Limb (tissue), 2 donors: Measurements from ENCODE around the gene POLR3C.

ENCODE experiments used
- DNase-seq, 2 donors: peaks; one replicate each; pipeline ENCODE4 v3.0.0-alpha.2; 2016; ENCODE audit errors: extremely low spot score in 2 of 2

POLR3C gene

DNA sequence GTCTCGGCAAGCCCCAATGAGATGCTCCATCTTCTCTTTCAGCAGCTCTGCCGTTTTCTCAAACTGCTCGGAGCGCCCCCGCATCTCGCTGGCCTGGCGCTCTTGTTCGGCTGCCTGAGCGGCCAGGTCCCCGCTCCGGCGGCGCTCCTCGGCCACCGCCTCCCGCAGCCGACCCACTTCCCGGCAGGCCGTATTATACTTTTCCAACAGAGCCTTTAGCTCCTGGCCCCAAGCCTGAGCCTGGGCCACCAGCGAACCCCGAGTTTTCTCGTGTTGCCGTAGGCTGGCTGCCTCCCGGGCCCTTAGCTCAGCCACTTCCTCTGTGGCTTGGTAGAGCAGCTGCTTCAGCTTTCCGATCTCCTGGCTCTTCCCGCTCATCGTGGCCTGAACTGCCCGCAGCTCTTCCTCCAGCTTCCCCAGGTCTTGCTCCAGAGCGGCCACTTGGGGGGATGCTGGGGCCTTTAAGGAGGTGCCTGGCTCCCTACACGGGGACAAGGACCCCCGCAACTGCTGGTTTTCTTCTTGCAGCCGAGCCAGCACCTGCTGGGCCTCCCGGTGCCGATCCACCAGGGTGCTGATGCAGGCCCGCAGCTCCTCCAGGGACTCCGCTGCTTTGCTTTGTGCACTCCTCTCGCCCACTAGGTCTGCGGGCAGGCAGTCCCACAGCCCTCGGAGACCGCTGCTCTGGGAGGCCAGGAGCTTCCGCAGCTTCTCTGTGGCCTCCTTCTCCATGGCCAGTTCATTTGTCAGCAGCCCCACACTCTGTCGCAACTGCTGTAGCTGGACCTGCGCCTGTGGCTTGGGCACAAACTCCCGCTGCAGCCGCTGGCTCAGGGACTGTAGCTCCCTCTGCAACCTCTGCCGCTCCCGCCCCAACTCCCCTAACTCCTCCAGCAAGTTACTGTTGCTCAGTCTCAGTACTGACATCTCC, 48.3 kb downstream of the POLR3C start:
- DNase-seq: peak; percentile 38 to 70

DNA sequence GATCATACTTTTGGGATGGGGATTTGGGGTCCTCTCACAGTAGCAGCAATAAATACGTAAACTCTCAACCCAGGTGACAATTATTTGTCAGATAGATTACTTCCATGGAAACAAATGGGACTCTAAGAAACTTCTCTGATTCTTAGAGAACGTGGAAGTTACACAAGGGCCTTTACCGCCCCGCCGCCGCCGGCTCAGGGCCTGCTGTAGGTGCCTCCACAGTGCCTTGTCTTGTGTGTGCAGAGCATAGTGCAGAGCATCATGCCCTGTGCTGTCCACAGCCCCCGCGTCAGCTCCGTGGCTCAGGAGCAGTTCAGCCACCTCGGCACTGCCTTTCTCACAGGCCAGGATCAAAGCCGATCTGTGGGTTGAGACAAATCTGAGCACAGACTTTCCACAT, 50.6 kb downstream of the POLR3C start:
- no peak for DNase-seq

DNA sequence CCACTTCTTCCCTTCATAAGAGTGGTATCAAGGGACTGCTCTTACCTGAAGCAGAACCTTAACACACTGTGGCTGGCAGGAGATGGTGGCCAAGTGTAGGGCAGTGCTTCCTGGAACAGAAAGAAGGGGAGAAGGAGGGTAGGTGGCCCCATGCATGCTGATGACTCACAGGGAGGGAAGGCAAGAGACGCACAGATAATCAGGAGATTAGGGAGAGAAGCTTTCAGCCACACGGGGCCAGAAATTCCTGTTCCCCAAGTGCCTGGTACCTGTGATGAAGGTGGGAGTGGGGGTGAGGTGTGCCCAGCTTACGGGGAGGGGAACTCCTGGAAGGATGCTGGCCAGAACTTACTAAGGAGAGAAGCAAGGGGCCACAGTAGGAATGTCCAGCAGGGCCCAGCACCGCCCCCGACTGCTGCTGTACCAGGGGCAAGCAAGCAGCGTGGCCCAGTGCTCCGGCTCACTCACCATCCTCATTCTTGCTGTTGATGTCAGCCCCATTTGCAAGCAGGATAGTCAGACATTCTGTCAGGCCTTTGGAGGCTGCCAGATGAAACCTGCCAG, 54.0 kb downstream of the POLR3C start:
- DNase-seq: no peak

GRCh38 chr1:145878724-145879123, 54.7 kb downstream of the POLR3C start:
- DNase-seq: no peak

- no peak for DNase-seq
Measured at GRCh38 chr1:145879775-145880174, 55.8 kb downstream of the POLR3C start.

- DNase-seq: no peak
Measured at GRCh38 chr1:145884675-145885074, 60.7 kb downstream of the POLR3C start.

- peak; percentile 82 to 84 for DNase-seq
Measured at GRCh38 chr1:145885738-145886287, 61.8 kb downstream of the POLR3C start, which contains the start of gene ANKRD35. ANKRD35 (minus strand) TSS chr1:145885866; CDS start chr1:145885758, 108 bp downstream.

DNA sequence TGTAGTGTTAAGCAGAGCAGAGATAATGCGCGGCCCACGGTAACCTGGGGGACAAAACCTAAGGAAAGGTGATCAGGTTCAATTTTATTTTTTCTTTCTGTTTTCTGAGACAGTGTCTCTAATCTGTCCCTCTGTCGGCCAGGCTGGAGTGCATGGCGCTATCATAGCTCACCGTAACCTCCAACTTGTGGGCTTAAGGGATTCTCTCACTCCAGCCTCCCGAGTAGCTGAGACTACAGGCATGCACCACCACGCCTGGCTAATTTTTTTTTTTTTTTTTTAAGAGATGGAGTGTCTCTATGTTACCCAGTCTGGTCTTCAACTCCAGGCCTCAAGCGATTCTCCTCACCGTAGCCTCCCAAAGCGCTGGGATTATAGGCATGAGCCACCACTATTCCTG, 62.4 kb downstream of the POLR3C start:
- no peak for DNase-seq

DNA sequence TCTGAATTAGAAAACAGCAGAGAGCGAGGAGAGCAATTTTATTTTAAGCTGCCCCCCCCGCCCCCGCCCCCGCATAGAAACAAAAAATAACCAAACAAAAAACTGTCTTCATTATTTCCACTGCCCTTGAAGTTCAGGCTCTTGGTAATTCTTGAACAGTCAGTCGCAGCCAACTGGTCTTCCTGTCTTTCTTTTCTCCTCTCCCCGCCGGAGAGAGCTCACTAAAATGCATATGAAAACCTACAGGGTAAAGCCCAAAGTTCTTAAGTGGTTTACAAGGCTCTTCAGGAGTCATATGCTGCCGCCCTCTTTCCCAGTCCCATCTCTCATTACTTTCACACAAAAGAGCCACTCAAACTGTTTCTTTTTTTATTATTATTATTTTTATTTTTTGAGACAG, 62.8 kb downstream of the POLR3C start:
- no peak for DNase-seq

- DNase-seq: no peak
Measured at GRCh38 chr1:145887631-145888030, 63.6 kb downstream of the POLR3C start.

DNA sequence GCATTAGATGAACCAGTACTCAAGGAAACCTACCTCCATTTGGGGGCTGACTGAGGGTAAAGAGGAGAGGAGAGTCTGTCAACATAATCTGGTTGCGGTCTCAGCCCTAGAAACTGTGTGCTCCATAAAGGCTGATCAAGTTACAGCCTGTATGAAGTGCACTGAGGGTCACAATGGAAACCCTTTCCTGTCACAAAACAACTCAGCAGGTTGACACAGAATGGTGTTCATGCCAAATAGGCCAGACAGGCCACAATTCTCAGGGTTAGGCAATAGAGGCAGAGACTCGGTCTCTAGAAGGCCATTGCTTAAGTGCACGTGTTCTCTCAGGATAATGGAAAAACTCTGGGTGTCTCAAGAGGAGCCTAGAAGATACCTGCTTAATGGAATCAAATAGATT, 65.7 kb downstream of the POLR3C start:
- no peak for DNase-seq

DNA sequence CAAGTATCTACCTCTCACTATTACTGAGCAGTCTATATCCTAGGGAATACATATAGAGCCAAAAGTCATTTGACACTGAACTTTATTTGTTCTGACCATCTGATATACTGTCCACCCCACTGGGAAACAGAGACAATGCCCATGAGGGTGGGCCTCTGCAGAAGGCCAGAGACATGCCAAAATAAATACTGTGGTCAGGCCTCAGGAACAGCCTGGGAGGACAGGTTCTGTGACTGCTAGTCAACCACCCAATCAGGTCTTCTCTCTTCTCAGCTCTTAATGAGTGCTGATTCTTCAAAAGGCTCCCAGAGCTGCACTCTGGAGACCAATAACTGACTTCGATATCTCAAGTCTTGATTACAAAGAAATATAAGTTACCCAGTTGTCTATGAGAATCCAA, 67.1 kb downstream of the POLR3C start:
- no peak for DNase-seq

DNA sequence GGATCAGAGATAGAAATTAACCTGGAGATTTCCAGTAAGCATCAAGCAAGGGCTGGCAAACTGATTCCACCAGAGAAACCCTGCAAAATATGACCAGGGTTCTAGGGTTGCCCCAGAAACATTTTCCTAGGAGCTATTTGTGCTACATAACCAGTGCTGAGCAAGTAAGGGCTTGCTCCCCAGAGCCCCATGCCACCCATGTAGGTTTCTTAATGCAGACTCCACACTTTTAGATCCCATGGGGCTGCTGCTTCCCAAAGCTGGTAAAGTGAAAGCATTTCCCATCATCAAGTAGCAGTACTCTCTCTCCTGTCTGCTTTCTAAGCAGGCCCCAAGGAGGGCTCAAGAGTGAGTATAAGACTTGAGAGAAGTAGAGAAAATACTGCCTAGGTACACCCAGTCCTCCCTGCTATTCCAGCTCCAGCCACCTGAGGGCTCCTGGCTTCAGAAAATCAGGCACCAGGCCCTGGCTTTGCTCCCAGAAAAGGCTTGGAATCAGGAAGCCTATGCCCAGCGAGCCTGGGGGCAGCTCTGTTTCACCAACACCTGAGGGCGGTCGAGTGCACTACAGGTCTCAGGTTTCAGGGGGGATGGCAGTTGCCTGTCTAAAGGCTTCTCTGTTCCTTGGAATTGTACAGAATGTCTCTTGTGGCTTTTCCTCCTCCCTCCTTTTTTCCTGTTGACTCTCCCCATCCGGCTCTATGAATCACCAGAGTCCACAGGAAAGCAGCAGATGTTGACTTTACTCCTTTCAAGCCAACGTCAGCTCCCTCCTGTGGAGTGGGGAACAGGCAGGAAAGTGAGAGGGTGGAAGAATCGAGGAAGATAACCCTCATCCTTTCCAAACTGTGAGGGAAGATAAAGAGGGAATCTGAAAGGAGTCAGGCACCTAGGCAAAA, 67.8 kb downstream of the POLR3C start:
- DNase-seq: peak; percentile 95 to 96

- DNase-seq: no peak
Measured at GRCh38 chr1:145892486-145893087, 68.6 kb downstream of the POLR3C start.

DNA sequence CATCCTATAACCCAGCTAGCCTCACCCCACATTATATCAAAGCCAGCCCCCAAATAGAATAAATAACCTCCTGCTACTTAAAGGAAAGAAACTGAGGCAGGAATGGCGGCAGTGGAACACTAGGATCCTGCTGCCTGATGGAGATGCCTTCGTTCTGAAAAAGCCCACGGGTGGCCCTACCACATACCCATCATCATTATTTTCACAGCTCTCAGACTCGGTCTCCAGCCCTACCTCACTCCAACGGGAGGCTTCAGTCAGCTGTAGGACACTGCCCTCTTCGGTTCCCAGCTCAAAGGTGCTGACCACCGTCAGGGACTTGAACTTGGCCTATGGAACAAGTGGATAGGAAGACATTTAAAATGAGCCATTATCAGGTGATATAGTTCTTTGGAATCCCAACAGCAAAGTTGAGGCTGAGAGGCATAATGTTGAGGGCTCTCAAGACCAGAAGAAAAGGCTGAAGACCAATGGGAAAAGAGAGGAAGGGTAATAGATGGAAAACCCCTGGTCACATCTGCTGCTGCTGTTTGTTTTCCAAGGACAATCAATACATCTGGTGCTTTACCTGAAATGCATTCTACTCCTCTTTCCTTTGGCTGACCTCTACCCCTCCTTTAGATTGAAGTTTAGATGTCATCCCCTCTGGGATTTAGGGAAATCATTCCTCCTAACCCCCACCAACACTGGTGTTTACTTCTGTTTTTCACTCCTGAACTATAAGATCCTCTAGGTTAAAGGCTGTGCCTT, 69.5 kb downstream of the POLR3C start:
- DNase-seq: no peak
